ENCODE results near the gene PCNT.

DNA sequence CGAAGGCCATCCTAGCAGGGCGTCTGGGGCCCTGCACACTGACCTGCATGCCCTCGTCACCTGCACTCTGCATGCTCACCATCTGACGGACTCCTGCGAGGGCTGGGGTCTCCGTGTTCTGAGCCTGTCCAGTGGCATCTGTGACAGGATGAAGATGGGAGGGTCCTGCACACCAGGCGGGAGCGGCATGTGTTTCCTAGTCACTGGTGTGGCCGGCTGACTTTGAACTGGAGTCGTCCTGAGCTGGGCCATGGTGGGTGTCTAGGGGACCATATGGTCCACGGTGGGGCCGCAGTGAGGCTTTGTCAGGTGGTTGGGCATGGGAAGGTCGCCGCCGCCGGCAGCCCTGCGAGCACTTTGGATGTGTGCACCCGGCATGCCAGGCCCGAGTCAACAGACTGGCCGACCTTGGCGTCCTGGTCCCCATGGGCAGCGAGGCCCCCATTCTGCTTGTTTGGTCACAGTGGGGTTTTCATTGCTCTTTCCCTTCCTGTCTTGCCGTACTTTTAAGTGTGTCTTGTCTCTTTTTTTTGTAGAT lies 118.1 kb downstream of the PCNT start:
- TF ChIP-seq, protein P1, sequence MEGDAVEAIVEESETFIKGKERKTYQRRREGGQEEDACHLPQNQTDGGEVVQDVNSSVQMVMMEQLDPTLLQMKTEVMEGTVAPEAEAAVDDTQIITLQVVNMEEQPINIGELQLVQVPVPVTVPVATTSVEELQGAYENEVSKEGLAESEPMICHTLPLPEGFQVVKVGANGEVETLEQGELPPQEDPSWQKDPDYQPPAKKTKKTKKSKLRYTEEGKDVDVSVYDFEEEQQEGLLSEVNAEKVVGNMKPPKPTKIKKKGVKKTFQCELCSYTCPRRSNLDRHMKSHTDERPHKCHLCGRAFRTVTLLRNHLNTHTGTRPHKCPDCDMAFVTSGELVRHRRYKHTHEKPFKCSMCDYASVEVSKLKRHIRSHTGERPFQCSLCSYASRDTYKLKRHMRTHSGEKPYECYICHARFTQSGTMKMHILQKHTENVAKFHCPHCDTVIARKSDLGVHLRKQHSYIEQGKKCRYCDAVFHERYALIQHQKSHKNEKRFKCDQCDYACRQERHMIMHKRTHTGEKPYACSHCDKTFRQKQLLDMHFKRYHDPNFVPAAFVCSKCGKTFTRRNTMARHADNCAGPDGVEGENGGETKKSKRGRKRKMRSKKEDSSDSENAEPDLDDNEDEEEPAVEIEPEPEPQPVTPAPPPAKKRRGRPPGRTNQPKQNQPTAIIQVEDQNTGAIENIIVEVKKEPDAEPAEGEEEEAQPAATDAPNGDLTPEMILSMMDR (IDR thresholded peaks at IDR 0.05) = no peak
- no peak for TF ChIP-seq ZFX (IDR thresholded peaks at IDR 0.05; ENCODE audit: borderline replicate concordance)

All from 22Rv1 (cell line).